Type B pancreatic cell (in vitro differentiated cells): Measurements from ENCODE around the gene GBA2. TPM values are rescaled to one million over a fixed set of nuclear protein-coding genes. Genes with fewer than 3 reads are reported as not detected.
A peak's percentile ranks its signal among the peaks of the same experiment; 100 is the strongest.

Experiments
- DNase-seq: peaks from one replicate; pipeline ENCODE4 v3.0.0; 2021; ENCODE audit warnings: mixed read lengths; ENCODE audit not compliant: unreplicated experiment; ENCODE audit errors: extremely low spot score
- H3K27ac Mint-ChIP-seq: 2 replicates; pipeline ENCODE4 v1.8.0; 2021; ENCODE audit warnings: mild to moderate bottlenecking, mixed read lengths
- H3K27me3 Mint-ChIP-seq: 2 replicates; pipeline ENCODE4 v1.8.0; 2021; ENCODE audit warnings: mixed read lengths
- H3K36me3 Mint-ChIP-seq: 2 replicates; pipeline ENCODE4 v1.8.0; 2021; ENCODE audit warnings: mixed read lengths
- H3K4me1 Mint-ChIP-seq: one replicate; pipeline ENCODE4 v1.8.0; 2021; ENCODE audit warnings: mixed read lengths; ENCODE audit not compliant: unreplicated experiment
- H3K4me3 Mint-ChIP-seq: 2 replicates; pipeline ENCODE4 v1.8.0; 2021; ENCODE audit warnings: mild to moderate bottlenecking, mixed read lengths
- H3K9me3 Mint-ChIP-seq: 2 replicates; pipeline ENCODE4 v1.8.0; 2021; ENCODE audit warnings: mixed read lengths
- microRNA-seq: library from miRNA; unstranded; fragments of <30 nt; microRNA quantifications from one replicate; pipeline ENCODE4, GENCODE V29; 2020
- total RNA-seq: library from RNA; stranded (reverse); gene quantifications from 2 replicates; pipeline ENCODE4 v1.2.1, GENCODE V29; 2021; ENCODE audit warnings: low replicate concordance
- TF ChIP-seq, protein P1 (sequence below): fragments of 200-600 bp; sonication (generic); conservative IDR thresholded peaks from 2 replicates; pipeline ENCODE4 v1.5.0; 2021; ENCODE audit warnings: antibody characterized with exemption, mild to moderate bottlenecking

The GBA2 gene
- total RNA-seq, 1 donor from 2014 or later: 100 TPM

DNA sequence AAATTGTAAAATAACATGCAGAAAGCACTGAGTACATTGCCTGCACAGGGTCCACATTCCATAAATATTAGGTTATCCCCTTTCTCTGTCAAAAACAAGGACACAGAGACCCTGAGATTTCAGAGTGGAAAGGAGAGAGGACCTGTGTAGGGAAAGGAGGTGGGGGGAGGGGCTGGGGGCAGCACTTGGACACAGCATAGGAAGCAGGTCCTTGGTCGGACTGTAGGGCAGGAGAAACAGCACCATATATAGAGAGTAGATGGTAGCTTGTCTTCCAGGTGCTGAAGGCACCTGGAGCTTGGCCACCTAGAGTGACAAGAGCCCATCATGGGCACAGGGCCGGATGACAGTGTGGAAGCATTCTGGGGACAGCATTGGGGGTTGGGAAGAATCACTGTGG is 61.7 kb downstream of the GBA2 start:
- no peaks in the 10 kb centered on the region for H3K27me3 Mint-ChIP-seq
- no peak for DNase-seq
- no peaks in the 10 kb centered on the region for H3K9me3 Mint-ChIP-seq
- H3K27ac Mint-ChIP-seq: peak overlapping the region; percentile 87
- H3K4me3 Mint-ChIP-seq: peak overlapping the region; percentile 86
- peaks cover 19% of the 10 kb centered on the region for H3K36me3 Mint-ChIP-seq
- peaks cover 34% of the 10 kb centered on the region for H3K4me1 Mint-ChIP-seq
- TF ChIP-seq, protein P1, sequence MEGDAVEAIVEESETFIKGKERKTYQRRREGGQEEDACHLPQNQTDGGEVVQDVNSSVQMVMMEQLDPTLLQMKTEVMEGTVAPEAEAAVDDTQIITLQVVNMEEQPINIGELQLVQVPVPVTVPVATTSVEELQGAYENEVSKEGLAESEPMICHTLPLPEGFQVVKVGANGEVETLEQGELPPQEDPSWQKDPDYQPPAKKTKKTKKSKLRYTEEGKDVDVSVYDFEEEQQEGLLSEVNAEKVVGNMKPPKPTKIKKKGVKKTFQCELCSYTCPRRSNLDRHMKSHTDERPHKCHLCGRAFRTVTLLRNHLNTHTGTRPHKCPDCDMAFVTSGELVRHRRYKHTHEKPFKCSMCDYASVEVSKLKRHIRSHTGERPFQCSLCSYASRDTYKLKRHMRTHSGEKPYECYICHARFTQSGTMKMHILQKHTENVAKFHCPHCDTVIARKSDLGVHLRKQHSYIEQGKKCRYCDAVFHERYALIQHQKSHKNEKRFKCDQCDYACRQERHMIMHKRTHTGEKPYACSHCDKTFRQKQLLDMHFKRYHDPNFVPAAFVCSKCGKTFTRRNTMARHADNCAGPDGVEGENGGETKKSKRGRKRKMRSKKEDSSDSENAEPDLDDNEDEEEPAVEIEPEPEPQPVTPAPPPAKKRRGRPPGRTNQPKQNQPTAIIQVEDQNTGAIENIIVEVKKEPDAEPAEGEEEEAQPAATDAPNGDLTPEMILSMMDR: no peak

Small RNA genes within 50 kb of the gene (microRNA-seq; reads per million reads assigned to microRNA genes)
- gene MIR6852: not detected
- not detected for gene MIR6853

Other genes starting within 250 kb of the GBA2 start
- gene TESK1, start 144.0 kb downstream of the GBA2 start, total RNA-seq: 30.6 and 42.4 TPM in 2 replicates
- gene CD72, start 130.8 kb downstream of the GBA2 start, total RNA-seq: 1.5 and 2.8 TPM in 2 replicates
- gene SIT1, start 98.3 kb downstream of the GBA2 start, total RNA-seq: not detected in 2 replicates
- gene RMRP, start 91.2 kb downstream of the GBA2 start, total RNA-seq: 16,039 and 18,328 TPM in 2 replicates
- 15.6 and 17.2 TPM in 2 replicates for gene CCDC107, start 90.9 kb downstream of the GBA2 start, total RNA-seq
- gene ARHGEF39, start 84.0 kb downstream of the GBA2 start, total RNA-seq: 7.1 and 14.2 TPM in 2 replicates
- 1.5 TPM in 1 of 2 replicates, not detected in the other for gene CA9, start 75.3 kb downstream of the GBA2 start, total RNA-seq
- gene TPM2, start 59.3 kb downstream of the GBA2 start, total RNA-seq: 17.7 and 241 TPM in 2 replicates
- 136 and 164 TPM in 2 replicates for gene TLN1, start 17.0 kb downstream of the GBA2 start, total RNA-seq
- gene CREB3, start 16.6 kb downstream of the GBA2 start, total RNA-seq: 29.1 and 36.4 TPM in 2 replicates
- 35.0 and 35.7 TPM in 2 replicates for gene RGP1, start 59 bp upstream of the GBA2 start, total RNA-seq
- not detected in 2 replicates for gene MSMP, start 5.0 kb upstream of the GBA2 start, total RNA-seq
- gene NPR2, start 42.4 kb upstream of the GBA2 start, total RNA-seq: 4.2 and 23.3 TPM in 2 replicates
- 0.71 and 14.2 TPM in 2 replicates for gene SPAG8, start 63.0 kb upstream of the GBA2 start, total RNA-seq
- gene HINT2, start 65.8 kb upstream of the GBA2 start, total RNA-seq: 41.7 and 51.1 TPM in 2 replicates
- gene FAM221B, start 79.5 kb upstream of the GBA2 start, total RNA-seq: 1.1 TPM in 1 of 2 replicates, not detected in the other
- 13.8 and 27.2 TPM in 2 replicates for gene TMEM8B, start 80.0 kb upstream of the GBA2 start, total RNA-seq
- gene OR13J1, start 121.2 kb upstream of the GBA2 start, total RNA-seq: not detected in 2 replicates
- 0.40 TPM in 1 of 2 replicates, not detected in the other for gene HRCT1, start 157.0 kb upstream of the GBA2 start, total RNA-seq
- not detected in 2 replicates for gene SPAAR, start 160.3 kb upstream of the GBA2 start, total RNA-seq
- gene OR2S2, start 208.9 kb upstream of the GBA2 start, total RNA-seq: not detected in 2 replicates